Tibial nerve (tissue), 4 donors: Measurements from ENCODE around the gene FAM184A. TPM values are rescaled to one million over a fixed set of nuclear protein-coding genes. Genes with fewer than 3 reads are reported as not detected.

ENCODE experiments used
- DNase-seq, 2 donors: peaks; one replicate each; pipeline ENCODE4 v3.0.0-alpha.2; 2019; ENCODE audit warnings: low spot score in 2 of 2
- H3K27ac ChIP-seq, 4 donors: fragments of 200-600 bp; sonication (generic) in 3 of 4; one replicate each; pipeline ENCODE4 v1.5.1; 2017 to 2019; ENCODE audit warnings: mild to moderate bottlenecking in 1 of 4
- H3K27me3 ChIP-seq, 2 donors: fragments of 200-600 bp; sonication (generic) in 1 of 2; one replicate each; pipeline versions ENCODE4 v1.5.1 to v1.6.0; 2017 to 2019
- H3K36me3 ChIP-seq, 3 donors: fragments of 200-600 bp; sonication (generic); one replicate each; pipeline ENCODE4 v1.5.1; 2018 to 2019
- H3K4me1 ChIP-seq, 4 donors: fragments of 200-600 bp; sonication (generic) in 3 of 4; one replicate each; pipeline ENCODE4 v1.5.1; 2017 to 2019
- H3K4me3 ChIP-seq, 4 donors: fragments of 200-600 bp; sonication (generic) in 3 of 4; one replicate each; pipeline ENCODE4 v1.5.1; 2017 to 2019; ENCODE audit warnings: mild to moderate bottlenecking in 1 of 4, moderate library complexity in 1 of 4
- H3K9me3 ChIP-seq, 4 donors: fragments of 200-600 bp; sonication (generic) in 3 of 4; one replicate each; pipeline ENCODE4 v1.5.1; 2017 to 2019
- EP300 ChIP-seq, 2 donors: sonication (generic); formaldehyde crosslinking; IDR thresholded peaks; one replicate each; pipeline ENCODE4 v1.6.1; 2017; ENCODE audit warnings: antibody characterized with exemption in 2 of 2, mild to moderate bottlenecking in 1 of 2
- POLR2A ChIP-seq, 2 donors: fragments of 450-650 bp; IDR thresholded peaks; one replicate each; pipeline ENCODE4 v1.6.1; 2017; ENCODE audit warnings: antibody characterized with exemption in 2 of 2, mild to moderate bottlenecking in 2 of 2, moderate library complexity in 2 of 2
- WGBS, 2 donors: methylation state at CpG; one replicate each; pipeline ENCODE4 v1.1.5; 2018; 5-methylcytosine and 5-hydroxymethylcytosine counted together
- total RNA-seq, 4 donors: library from RNA; depleted of rRNA; stranded (reverse); fragments of >200 nt; gene quantifications; one replicate each; pipeline ENCODE4 v1.1.0, GENCODE V29; 2016
- TF ChIP-seq, protein P1 (sequence below), 5 experiments: fragments of 200-600 bp in 3 of 5; fragments of 450-650 bp in 2 of 5; sonication (generic) in 3 of 5; IDR thresholded peaks; one replicate each; pipeline ENCODE4 v1.5.1; 2016 to 2019; ENCODE audit warnings: antibody characterized with exemption in 5 of 5, mild to moderate bottlenecking in 3 of 5, moderate library complexity in 2 of 5

Gene FAM184A
- total RNA-seq, 4 donors from 2014 or later = 3.6 to 11.2 (median 8.3) TPM

DNA sequence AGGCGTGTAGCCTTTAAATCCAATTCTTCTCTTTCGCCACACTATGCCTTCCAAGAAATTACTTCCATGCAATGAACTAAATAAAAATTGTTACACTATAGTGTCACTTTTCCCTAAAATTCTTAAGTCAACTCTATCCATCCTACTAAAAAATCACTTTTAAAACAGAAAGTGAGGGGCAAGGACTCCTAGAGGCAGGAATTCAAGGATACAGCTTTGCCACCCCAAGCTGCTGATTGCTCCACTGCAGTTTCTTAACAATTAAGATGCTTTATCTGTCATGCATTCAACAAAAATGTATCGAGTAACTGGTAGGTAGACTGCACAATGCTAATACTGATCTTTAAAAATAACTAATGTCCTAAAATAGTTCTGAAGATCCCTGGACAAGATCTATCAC is 147.8 kb downstream of the FAM184A start:
- Histone ChIP-seq H3K27me3 (no peaks in the 10 kb centered on the region), H3K9me3 (no peaks in the 10 kb centered on the region), H3K27ac (no peak overlapping the region), H3K4me3 (no peak overlapping the region), H3K4me1 (peaks cover 0 to 20% (median 5%) of the 10 kb centered on the region in 4 donors), H3K36me3 (peaks cover 0 to 60% (median 4%) of the 10 kb centered on the region in 3 donors)
- no peak for DNase-seq
- no peak for TF ChIP-seq EP300 (IDR thresholded peaks at IDR 0.05)
- TF ChIP-seq, protein P1, sequence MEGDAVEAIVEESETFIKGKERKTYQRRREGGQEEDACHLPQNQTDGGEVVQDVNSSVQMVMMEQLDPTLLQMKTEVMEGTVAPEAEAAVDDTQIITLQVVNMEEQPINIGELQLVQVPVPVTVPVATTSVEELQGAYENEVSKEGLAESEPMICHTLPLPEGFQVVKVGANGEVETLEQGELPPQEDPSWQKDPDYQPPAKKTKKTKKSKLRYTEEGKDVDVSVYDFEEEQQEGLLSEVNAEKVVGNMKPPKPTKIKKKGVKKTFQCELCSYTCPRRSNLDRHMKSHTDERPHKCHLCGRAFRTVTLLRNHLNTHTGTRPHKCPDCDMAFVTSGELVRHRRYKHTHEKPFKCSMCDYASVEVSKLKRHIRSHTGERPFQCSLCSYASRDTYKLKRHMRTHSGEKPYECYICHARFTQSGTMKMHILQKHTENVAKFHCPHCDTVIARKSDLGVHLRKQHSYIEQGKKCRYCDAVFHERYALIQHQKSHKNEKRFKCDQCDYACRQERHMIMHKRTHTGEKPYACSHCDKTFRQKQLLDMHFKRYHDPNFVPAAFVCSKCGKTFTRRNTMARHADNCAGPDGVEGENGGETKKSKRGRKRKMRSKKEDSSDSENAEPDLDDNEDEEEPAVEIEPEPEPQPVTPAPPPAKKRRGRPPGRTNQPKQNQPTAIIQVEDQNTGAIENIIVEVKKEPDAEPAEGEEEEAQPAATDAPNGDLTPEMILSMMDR (IDR thresholded peaks at IDR 0.05) = no peak
- no peak for TF ChIP-seq POLR2A (IDR thresholded peaks at IDR 0.05)
- WGBS, 2 donors = 97 to 98% methylated on average over 3 of the region's 3 CpGs

DNA sequence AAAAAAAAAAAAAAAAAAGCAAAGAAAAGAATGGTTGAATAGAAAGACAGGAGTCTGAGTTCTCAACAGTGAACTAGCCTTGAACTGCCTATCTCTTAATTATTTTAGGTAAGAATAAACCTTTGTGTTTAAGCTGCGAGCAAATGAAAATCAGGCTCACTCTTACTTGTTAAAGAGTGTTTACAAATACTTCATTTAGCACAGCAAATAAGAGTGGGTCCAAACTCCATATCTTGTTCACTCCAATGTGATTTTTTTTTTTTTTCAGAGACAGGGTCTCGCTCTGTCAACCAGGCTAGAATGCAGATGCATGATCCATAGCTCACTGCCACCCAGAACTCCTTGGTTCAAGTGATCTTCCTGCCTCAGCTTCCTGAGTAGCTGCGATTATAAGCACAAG is 155.4 kb downstream of the FAM184A start:
- Histone ChIP-seq H3K9me3 (no peaks in the 10 kb centered on the region), H3K27me3 (no peaks in the 10 kb centered on the region), H3K27ac (no peak overlapping the region), H3K36me3 (peaks cover 0 to 83% (median 5%) of the 10 kb centered on the region in 3 donors), H3K4me3 (no peak overlapping the region), H3K4me1 (no peaks in the 10 kb centered on the region)
- no peak for DNase-seq
- WGBS, 2 donors = 95 to 98% methylated on average over 3 of the region's 3 CpGs
- TF ChIP-seq, protein P1 (IDR thresholded peaks at IDR 0.05) = no peak
- TF ChIP-seq EP300 (IDR thresholded peaks at IDR 0.05) (no peak), POLR2A (IDR thresholded peaks at IDR 0.05) (no peak)

DNA sequence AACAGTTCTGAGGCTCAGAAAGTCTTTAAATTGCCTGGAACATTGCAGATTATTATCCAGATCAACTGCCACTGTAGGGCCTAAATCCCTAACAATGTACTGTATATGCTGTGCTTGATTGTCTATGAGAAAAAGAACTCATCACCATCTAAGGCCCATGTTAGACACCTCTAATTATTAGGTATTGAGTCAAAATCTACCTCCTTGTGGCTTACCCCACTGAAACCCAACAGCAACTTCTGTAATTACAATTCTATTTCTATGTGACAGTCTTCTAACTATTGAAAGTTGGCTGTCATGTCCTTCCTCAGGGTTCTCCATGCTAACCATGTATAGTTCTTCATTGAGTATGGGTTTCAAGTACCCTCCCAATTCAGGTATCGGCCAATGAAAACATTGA is 157.4 kb downstream of the FAM184A start:
- Histone ChIP-seq H3K36me3 (peaks cover 0 to 79% (median 5%) of the 10 kb centered on the region in 3 donors), H3K27me3 (no peaks in the 10 kb centered on the region), H3K4me1 (no peaks in the 10 kb centered on the region), H3K9me3 (no peaks in the 10 kb centered on the region), H3K27ac (no peak overlapping the region), H3K4me3 (no peak overlapping the region)
- no peak for DNase-seq
- 93 to 100% methylated on average over 1 of the region's 1 CpG for WGBS, 2 donors
- TF ChIP-seq, protein P1 (IDR thresholded peaks at IDR 0.05) = no peak
- TF ChIP-seq EP300 (IDR thresholded peaks at IDR 0.05) = no peak
- TF ChIP-seq POLR2A (IDR thresholded peaks at IDR 0.05) = no peak

DNA sequence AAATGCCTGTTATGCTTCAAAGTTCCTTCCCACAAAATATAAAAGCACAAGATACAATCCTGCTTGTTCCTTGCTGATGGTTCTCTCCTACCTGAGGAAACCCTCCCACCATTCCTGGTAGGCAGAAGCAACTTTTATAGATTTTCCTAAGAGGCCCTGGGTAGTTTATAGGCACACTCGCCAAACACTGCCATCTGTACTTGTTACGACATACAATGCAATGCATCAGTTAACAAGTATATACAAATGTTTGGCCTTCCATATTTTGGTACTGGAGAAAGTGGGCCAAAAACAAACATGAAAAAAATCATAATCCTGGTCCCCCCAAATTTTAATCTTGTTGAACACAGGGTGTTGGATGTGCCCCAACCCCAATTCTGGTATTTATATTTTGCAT is 160.1 kb downstream of the FAM184A start:
- DNase-seq = no peak
- Histone ChIP-seq H3K36me3 (peaks cover 0 to 86% (median 5%) of the 10 kb centered on the region in 3 donors), H3K9me3 (no peaks in the 10 kb centered on the region), H3K4me3 (no peak overlapping the region), H3K27ac (no peak overlapping the region), H3K4me1 (no peaks in the 10 kb centered on the region), H3K27me3 (no peaks in the 10 kb centered on the region)
- no peak for TF ChIP-seq EP300 (IDR thresholded peaks at IDR 0.05)
- no peak for TF ChIP-seq POLR2A (IDR thresholded peaks at IDR 0.05)
- TF ChIP-seq, protein P1 (IDR thresholded peaks at IDR 0.05) = no peak
- 62 to 72% methylated on average over 2 of the region's 2 CpGs for WGBS, 2 donors

DNA sequence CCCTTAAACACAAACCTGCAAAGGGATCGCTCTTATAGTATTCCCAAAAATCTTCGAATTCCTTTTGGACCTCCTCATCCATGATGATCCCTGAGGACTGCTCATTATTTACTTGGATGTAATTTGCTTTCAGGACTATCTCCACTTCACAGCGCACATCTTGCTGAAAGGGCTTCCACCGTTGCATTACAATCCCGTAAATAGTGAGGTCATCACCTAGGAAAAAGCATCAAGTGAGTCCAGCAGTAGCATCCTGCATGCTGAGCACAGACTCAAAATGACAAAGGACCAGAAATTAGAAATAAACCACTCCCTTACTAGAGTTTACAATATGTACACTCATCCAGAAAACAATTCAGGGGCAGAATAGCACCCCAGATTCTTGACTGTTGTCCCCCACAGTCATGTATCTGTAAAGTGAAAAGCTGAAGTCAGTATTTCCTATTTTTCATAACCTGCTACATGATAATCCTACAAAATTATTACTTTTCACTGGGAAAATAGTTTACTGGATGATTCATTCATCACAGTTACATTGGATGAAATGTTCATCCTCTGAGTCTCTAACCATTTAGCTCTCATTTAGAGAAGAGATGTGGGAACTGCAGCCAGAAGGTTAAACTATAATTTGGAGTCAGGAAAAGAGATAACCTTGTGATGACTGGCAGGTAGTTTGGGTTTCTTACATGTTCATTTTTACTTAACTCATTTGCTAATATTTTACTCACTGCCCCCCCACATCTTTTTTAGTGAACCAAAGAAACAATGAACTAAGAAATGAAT is 160.7 kb downstream of the FAM184A start:
- no peak overlapping the region for H3K4me3 ChIP-seq
- no peak for DNase-seq
- WGBS, 2 donors = 91 to 94% methylated on average over 5 of the region's 5 CpGs
- no peak overlapping the region for H3K27ac ChIP-seq
- no peaks in the 10 kb centered on the region for H3K4me1 ChIP-seq
- no peaks in the 10 kb centered on the region for H3K9me3 ChIP-seq
- H3K27me3 ChIP-seq = no peaks in the 10 kb centered on the region
- H3K36me3 ChIP-seq = peaks cover 0 to 86% (median 5%) of the 10 kb centered on the region in 3 donors
- TF ChIP-seq POLR2A (IDR thresholded peaks at IDR 0.05) (no peak), EP300 (IDR thresholded peaks at IDR 0.05) (no peak)
- TF ChIP-seq, protein P1 (IDR thresholded peaks at IDR 0.05) = no peak
